HFF-Myc (cell line): Measurements from ENCODE around the gene GALR2.

Source experiments
- DNase-seq: peaks from one replicate; pipeline ENCODE4 v3.0.0-alpha.2; 2011; ENCODE audit warnings: low read depth; ENCODE audit errors: extremely low read depth
- H3K4me3 ChIP-seq: replicated peaks from 2 replicates; pipeline ENCODE4 v1.5.1; 2011; ENCODE audit warnings: low read depth, mild to moderate bottlenecking, control low read depth, low read length
- CTCF ChIP-seq: IDR thresholded peaks from 2 replicates; pipeline ENCODE4 v1.5.1; 2012; ENCODE audit warnings: mild to moderate bottlenecking, low read depth, low read length, control low read depth; ENCODE audit errors: missing control alignments

Gene GALR2

GRCh38 chr17:76081295-76082210 is 7.0 kb downstream of the GALR2 start:
- no peak for TF ChIP-seq CTCF
- DNase-seq: no peak
- H3K4me3 ChIP-seq: no peak overlapping the region

GRCh38 chr17:76082326-76083251 is 8.0 kb downstream of the GALR2 start:
- TF ChIP-seq CTCF: no peak
- no peak overlapping the region for H3K4me3 ChIP-seq
- DNase-seq: no peak

- no peak for TF ChIP-seq CTCF
- H3K4me3 ChIP-seq: no peak overlapping the region
- DNase-seq: no peak
Observed at GRCh38 chr17:76083536-76084182, 9.1 kb downstream of the GALR2 start.

- no peak for TF ChIP-seq CTCF
- H3K4me3 ChIP-seq: no peak overlapping the region
Observed at GRCh38 chr17:76085066-76085730, 10.6 kb downstream of the GALR2 start.

GRCh38 chr17:76085731-76086366 is 11.3 kb downstream of the GALR2 start:
- DNase-seq: no peak
- no peak overlapping the region for H3K4me3 ChIP-seq
- TF ChIP-seq CTCF: no peak

More at GRCh38 chr17:76085066-76085730, 10.6 kb downstream of the GALR2 start:
- no peak for DNase-seq
